Endothelial cell of umbilical vein (primary cell): ENCODE measurements around the gene ECI1. TPM values are rescaled to one million over a fixed set of nuclear protein-coding genes. Genes with fewer than 3 reads are reported as not detected.

Source experiments
- BruUV-seq: library from RNA; stranded (reverse); fragments of 400-500 nt; replicated peaks from 2 replicates; lab custom pipeline; 2021; lab: Mats Ljungman, UMichigan
- CTCF ChIA-PET: fragments of 300-600, 350-600 bp; sonication (Branson Sonifier 250); formaldehyde crosslinking; loops from one replicate; lab custom pipeline; 2021; ENCODE audit warnings: antibody characterized with exemption, inconsistent platforms; lab: Charles Lee
- POLR2A ChIA-PET: fragments of 300-600, 350-600 bp; sonication (Branson Sonifier 250); formaldehyde crosslinking; loops from one replicate; lab custom pipeline; 2021; ENCODE audit warnings: antibody characterized with exemption, inconsistent platforms; lab: Charles Lee
- DNase-seq: peaks from one replicate; pipeline ENCODE4 v3.0.0-alpha.2; 2011; ENCODE audit warnings: low read depth, low spot score
- FAIRE-seq: peaks from 2 replicates; lab custom pipeline; 2011; peaks lifted over from hg19 to GRCh38; lab: Jason Lieb, UNC
- H2AFZ ChIP-seq: 2 replicates; pipeline ENCODE4 v1.6.0; 2012; ENCODE audit warnings: low read depth, low read length, control low read depth, inconsistent platforms
- H3K27ac ChIP-seq: 2 replicates; pipeline ENCODE4 v1.5.1; 2011; ENCODE audit warnings: low read depth, mild to moderate bottlenecking, control low read depth, low read length, moderate library complexity; ENCODE audit not compliant: insufficient read depth
- H3K27me3 ChIP-seq, 2 experiments: 2 replicates each; pipeline versions ENCODE4 v1.6.0 to v1.6.1; 2011; ENCODE audit warnings: low read length in 2 of 2, mixed read lengths in 1 of 2; ENCODE audit not compliant: control insufficient read depth in 2 of 2, insufficient read depth in 2 of 2
- H3K36me3 ChIP-seq, 2 experiments: 2 replicates in 1 of 2; 3 replicates in 1 of 2; pipeline ENCODE4 v1.5.1; 2011; ENCODE audit warnings: low read length in 2 of 2, mild to moderate bottlenecking in 1 of 2, moderate library complexity in 1 of 2; ENCODE audit not compliant: control insufficient read depth in 2 of 2, insufficient read depth in 2 of 2; ENCODE audit errors: extremely low read depth in 1 of 2
- H3K4me1 ChIP-seq: 3 replicates; pipeline ENCODE4 v1.5.1; 2011; ENCODE audit warnings: mild to moderate bottlenecking, low read length; ENCODE audit not compliant: control insufficient read depth, insufficient read depth; ENCODE audit errors: extremely low read depth
- H3K4me2 ChIP-seq: 2 replicates; pipeline ENCODE4 v1.6.1; 2011; ENCODE audit warnings: low read length, control low read depth, mixed read lengths; ENCODE audit not compliant: insufficient read depth
- H3K4me3 ChIP-seq, 3 experiments: fragments of 200-600 bp in 1 of 3; sonication (generic), shearing (Covaris generic) in 1 of 3; replicated peaks in 1 of 3; 2 replicates each; pipeline ENCODE4 v1.5.1; 2011 to 2016; ENCODE audit warnings: control low read depth in 3 of 3, low read length in 3 of 3, mild to moderate bottlenecking in 2 of 3, inconsistent platforms in 1 of 3, low read depth in 1 of 3, moderate library complexity in 1 of 3; ENCODE audit not compliant: insufficient read depth in 1 of 3
- H3K79me2 ChIP-seq: 2 replicates; pipeline ENCODE4 v1.6.0; 2012; ENCODE audit warnings: low read length, inconsistent platforms; ENCODE audit not compliant: control insufficient read depth, insufficient read depth
- H3K9ac ChIP-seq: replicated peaks from 2 replicates; pipeline ENCODE3; 2011; ENCODE audit warnings: low read length, control low read depth; ENCODE audit not compliant: insufficient read depth; ENCODE audit errors: extremely low read depth
- H3K9me1 ChIP-seq: replicated peaks from 3 replicates; pipeline ENCODE4 v1.6.0; 2011; ENCODE audit warnings: mild to moderate bottlenecking, low read length; ENCODE audit not compliant: control insufficient read depth, insufficient read depth; ENCODE audit errors: extremely low read depth
- H3K9me3 ChIP-seq: replicated peaks from 2 replicates; pipeline ENCODE4 v1.5.1; 2012; ENCODE audit warnings: low read length, inconsistent platforms; ENCODE audit not compliant: control insufficient read depth, insufficient read depth
- H4K20me1 ChIP-seq: replicated peaks from 2 replicates; pipeline ENCODE3; 2011; ENCODE audit warnings: mild to moderate bottlenecking, low read length; ENCODE audit not compliant: control insufficient read depth, insufficient read depth; ENCODE audit errors: extremely low read depth
- EZH2 ChIP-seq: IDR thresholded peaks from 2 replicates; pipeline ENCODE4 v1.6.1; 2012; ENCODE audit warnings: borderline replicate concordance, low read depth, mild to moderate bottlenecking, moderate library complexity, low read length, inconsistent platforms; ENCODE audit not compliant: severe bottlenecking
- FOS ChIP-seq: IDR thresholded peaks from 2 replicates; pipeline ENCODE4 v1.6.1; 2011; ENCODE audit warnings: mild to moderate bottlenecking, low read length, moderate library complexity, borderline replicate concordance; ENCODE audit not compliant: insufficient read depth
- GATA2 ChIP-seq: IDR thresholded peaks from 2 replicates; pipeline ENCODE4 v1.7.0; 2011; ENCODE audit warnings: low read depth, mild to moderate bottlenecking, moderate library complexity, mixed read lengths, low read length; ENCODE audit not compliant: insufficient read length, insufficient read depth
- JUN ChIP-seq: IDR thresholded peaks from 2 replicates; pipeline ENCODE4 v1.6.1; 2011; ENCODE audit warnings: borderline replicate concordance, low read depth; ENCODE audit not compliant: insufficient read length, insufficient read depth
- MAX ChIP-seq: IDR thresholded peaks from 2 replicates; pipeline ENCODE4 v1.6.1; 2011; ENCODE audit not compliant: insufficient read depth, insufficient read length
- MYC ChIP-seq: IDR thresholded peaks from one replicate; pipeline ENCODE4 v1.6.1; 2011; ENCODE audit warnings: mild to moderate bottlenecking, low read depth, low read length
- POLR2A ChIP-seq: IDR thresholded peaks from 2 replicates; pipeline ENCODE4 v1.6.1; 2012; ENCODE audit warnings: low read depth, mild to moderate bottlenecking, control low read depth, low read length
- POLR2AphosphoS5 ChIP-seq: IDR thresholded peaks from 2 replicates; pipeline ENCODE4 v1.6.1; 2012; ENCODE audit warnings: low read depth, mild to moderate bottlenecking, control low read depth, low read length, moderate library complexity; ENCODE audit not compliant: insufficient read depth
- dilution Hi-C: fragments of 300-500 bp; cut with MboI; formaldehyde crosslinking; loops from one replicate; pipeline ENCODE4 v1.15.0; 2019; ENCODE audit warnings: low sequenced_read_pairs; ENCODE audit not compliant: extremely low pct_ligation_motif_present
- intact Hi-C: fragments of 100-400 bp; cut with micrococcal nuclease; formaldehyde crosslinking; loops from one replicate; pipeline ENCODE4 v1.10.0; 2022
- polyA plus RNA-seq, 4 experiments: library from polyadenylated mRNA; depleted of rRNA in 3 of 4; stranded (reverse) in 3 of 4; unstranded in 1 of 4; fragments of >200 nt; gene quantifications; 2 replicates each; pipeline versions ENCODE4 v1.2.1 to v1.2.3, GENCODE V29; 2011 to 2012; ENCODE audit warnings: missing spikeins in 1 of 4
- total RNA-seq: library from RNA; stranded (reverse); gene quantifications from 2 replicates; pipeline ENCODE4 v1.2.3, GENCODE V29; 2021
- TF ChIP-seq, protein P1 (sequence below), 2 donors: IDR thresholded peaks; 1 replicate in 1 of 2; 2 replicates in 1 of 2; pipeline ENCODE4 v1.5.1; 2011; ENCODE audit warnings: low read length in 2 of 2, mild to moderate bottlenecking in 2 of 2, moderate library complexity in 2 of 2, control low read depth in 1 of 2, inconsistent platforms in 1 of 2, low read depth in 1 of 2; ENCODE audit not compliant: insufficient read depth in 1 of 2; ENCODE audit errors: extremely low read depth in 1 of 2

ECI1 gene
- total and polyA plus RNA-seq, 2 donors (not counting 3 experiments of a cell fraction or from before 2014, with no cell fraction given) = 43.6 to 48.3 TPM

DNA sequence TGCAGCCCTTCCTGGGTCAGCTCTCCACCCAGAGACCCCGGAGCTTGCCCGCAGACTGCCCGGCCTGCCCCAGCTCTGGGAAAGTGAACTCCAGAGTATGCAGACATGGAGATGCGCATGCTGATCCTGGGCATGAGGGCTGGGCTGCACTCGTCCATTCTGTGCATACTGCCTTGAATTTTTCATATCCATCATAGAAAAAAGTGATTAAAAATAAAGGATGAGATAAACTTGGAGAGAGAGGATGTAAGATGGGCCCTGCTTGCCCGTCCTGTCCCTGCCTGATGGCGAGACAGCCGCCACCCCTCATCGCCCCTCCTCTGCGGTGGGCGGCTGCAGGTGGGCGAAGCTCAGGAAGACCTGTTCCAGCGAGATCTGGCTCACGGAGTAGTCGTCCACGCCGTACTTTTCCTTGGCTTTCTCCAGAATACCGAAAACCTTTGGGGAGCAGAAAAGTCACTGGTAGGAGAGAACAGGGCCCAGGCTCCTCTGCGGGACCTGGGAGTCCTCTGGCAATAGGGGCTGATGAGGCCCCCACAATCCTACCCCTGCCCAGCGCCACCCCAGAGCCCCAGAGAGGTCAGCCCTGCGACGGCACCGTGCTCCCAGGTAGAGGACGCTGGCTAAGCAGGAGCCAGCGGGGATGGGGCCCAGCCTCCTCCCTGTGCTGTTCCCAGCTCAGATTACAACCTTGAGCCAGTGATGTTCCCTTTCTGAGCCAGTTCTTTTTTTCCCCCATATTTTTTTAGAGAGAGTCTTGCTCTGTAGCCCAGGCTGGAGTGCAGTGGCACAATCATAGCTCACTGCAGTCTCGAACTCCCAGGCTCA, 25.2 kb upstream of the ECI1 start:
- BruUV-seq = no TSS peak
- no peaks in the 10 kb centered on the region for H3K4me1 ChIP-seq
- H4K20me1 ChIP-seq = no peaks in the 10 kb centered on the region

More for the DNA sequence above, 25.2 kb upstream of the ECI1 start:
- H3K9ac ChIP-seq = no peak overlapping the region
- ChIA-PET POLR2A (no interaction called here), CTCF (interaction anchor here (1.0 kb wide), 1 partner anchor 12 kb away, joined by 3 read pairs; no protein-coding TSS in a partner anchor)
- no peak for TF ChIP-seq GATA2
- TF ChIP-seq JUN = no peak
- TF ChIP-seq EZH2 = no peak
- TF ChIP-seq MYC = no peak
- TF ChIP-seq POLR2A = no peak
- TF ChIP-seq, protein P1, sequence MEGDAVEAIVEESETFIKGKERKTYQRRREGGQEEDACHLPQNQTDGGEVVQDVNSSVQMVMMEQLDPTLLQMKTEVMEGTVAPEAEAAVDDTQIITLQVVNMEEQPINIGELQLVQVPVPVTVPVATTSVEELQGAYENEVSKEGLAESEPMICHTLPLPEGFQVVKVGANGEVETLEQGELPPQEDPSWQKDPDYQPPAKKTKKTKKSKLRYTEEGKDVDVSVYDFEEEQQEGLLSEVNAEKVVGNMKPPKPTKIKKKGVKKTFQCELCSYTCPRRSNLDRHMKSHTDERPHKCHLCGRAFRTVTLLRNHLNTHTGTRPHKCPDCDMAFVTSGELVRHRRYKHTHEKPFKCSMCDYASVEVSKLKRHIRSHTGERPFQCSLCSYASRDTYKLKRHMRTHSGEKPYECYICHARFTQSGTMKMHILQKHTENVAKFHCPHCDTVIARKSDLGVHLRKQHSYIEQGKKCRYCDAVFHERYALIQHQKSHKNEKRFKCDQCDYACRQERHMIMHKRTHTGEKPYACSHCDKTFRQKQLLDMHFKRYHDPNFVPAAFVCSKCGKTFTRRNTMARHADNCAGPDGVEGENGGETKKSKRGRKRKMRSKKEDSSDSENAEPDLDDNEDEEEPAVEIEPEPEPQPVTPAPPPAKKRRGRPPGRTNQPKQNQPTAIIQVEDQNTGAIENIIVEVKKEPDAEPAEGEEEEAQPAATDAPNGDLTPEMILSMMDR (IDR thresholded peaks at IDR 0.05; ENCODE audit: extremely low read depth in 1 of 2, insufficient read depth in 1 of 2, low read depth in 1 of 2, low read length in 2 of 2) = no peak
- TF ChIP-seq POLR2AphosphoS5 = no peak
- TF ChIP-seq MAX = no peak
- TF ChIP-seq FOS = no peak
- no peaks in the 10 kb centered on the region for H3K9me3 ChIP-seq
- dilution Hi-C loops (no loop called here), intact Hi-C loops (no loop called here)
- no peaks in the 10 kb centered on the region for H3K79me2 ChIP-seq
- H3K4me3 ChIP-seq = no peak overlapping the region
- H3K4me2 ChIP-seq = no peak overlapping the region
- H3K9me1 ChIP-seq = no peaks in the 10 kb centered on the region
- H3K36me3 ChIP-seq = peaks cover 0 to 5% of the 10 kb centered on the region in 2 experiments
- H3K27ac ChIP-seq = no peak overlapping the region
- FAIRE-seq = no peak
- H2AFZ ChIP-seq = no peak overlapping the region
- no peaks in the 10 kb centered on the region for H3K27me3 ChIP-seq
- DNase-seq = no peak
